SK-N-SH (cell line): ENCODE results near the gene ZBTB17. TPM values are rescaled to one million over a fixed set of nuclear protein-coding genes. Genes with fewer than 3 reads are reported as not detected.

Experiments used
- CTCF ChIA-PET: fragments of 300-600, 350-600 bp; formaldehyde crosslinking; extraction: SDS; loops from one replicate; lab custom pipeline; 2021; lab: Yijun Ruan, JAX
- POLR2A ChIA-PET: fragments of 350-600 bp; sonication (Branson Sonifier 250); formaldehyde crosslinking; extraction: SDS; loops from one replicate; lab custom pipeline; 2020; ENCODE audit warnings: antibody characterized with exemption, inconsistent platforms; lab: Yijun Ruan, JAX
- DNase-seq: peaks from one replicate; pipeline ENCODE4 v3.0.0; 2012
- H2AFZ ChIP-seq: fragments of 200-600 bp; sonication (generic); 2 replicates; pipeline ENCODE4 v1.8.1; 2016; ENCODE audit warnings: antibody characterized with exemption, mild to moderate bottlenecking, low read depth
- H3F3A ChIP-seq: fragments of 200-600 bp; sonication (generic); replicated peaks from 2 replicates; pipeline ENCODE3; 2016; ENCODE audit warnings: antibody characterized with exemption, mild to moderate bottlenecking; ENCODE audit not compliant: insufficient read depth
- H3K27ac ChIP-seq, 2 experiments: fragments of 200-500 bp in 1 of 2; fragments of 200-600 bp in 1 of 2; sonication (Bioruptor generic) in 1 of 2; sonication (generic), shearing (Covaris generic) in 1 of 2; 2 replicates each; pipeline versions ENCODE4 v1.5.1 to v1.6.1; 2014 to 2016; ENCODE audit warnings: low read depth in 2 of 2, inconsistent platforms in 1 of 2, low read length in 1 of 2, mild to moderate bottlenecking in 1 of 2, mixed read lengths in 1 of 2
- H3K27me3 ChIP-seq: fragments of 200-600 bp; sonication (generic), shearing (Covaris generic); 2 replicates; pipeline ENCODE4 v1.6.1; 2016; ENCODE audit warnings: mixed run types; ENCODE audit not compliant: insufficient read depth
- H3K36me3 ChIP-seq, 2 experiments: fragments of 200-500 bp in 1 of 2; fragments of 200-600 bp in 1 of 2; sonication (Bioruptor generic) in 1 of 2; sonication (generic) in 1 of 2; replicated peaks in 1 of 2; 2 replicates each; pipeline versions ENCODE3 to v1.5.1; 2014 to 2016; ENCODE audit warnings: low read length in 1 of 2, mild to moderate bottlenecking in 1 of 2; ENCODE audit not compliant: insufficient read depth in 2 of 2, control insufficient read depth in 1 of 2
- H3K4me1 ChIP-seq, 2 experiments: fragments of 200-500 bp in 1 of 2; fragments of 200-600 bp in 1 of 2; sonication (Bioruptor generic) in 1 of 2; sonication (generic), shearing (Covaris generic) in 1 of 2; 2 replicates each; pipeline versions ENCODE4 v1.5.1 to v1.6.1; 2014 to 2016; ENCODE audit warnings: low read depth in 1 of 2, low read length in 1 of 2, mixed run types in 1 of 2; ENCODE audit not compliant: insufficient read depth in 2 of 2, control insufficient read depth in 1 of 2
- H3K4me2 ChIP-seq: fragments of 200-600 bp; sonication (generic), shearing (Covaris generic); 2 replicates; pipeline ENCODE4 v1.6.1; 2017; ENCODE audit warnings: mixed run types
- H3K4me3 ChIP-seq, 2 experiments: fragments of 200-500 bp in 1 of 2; fragments of 200-600 bp in 1 of 2; sonication (Bioruptor generic) in 1 of 2; sonication (generic), shearing (Covaris generic) in 1 of 2; 2 replicates each; pipeline versions ENCODE4 v1.5.1 to v1.8.1; 2014 to 2016; ENCODE audit warnings: low read depth in 2 of 2, inconsistent platforms in 1 of 2, low read length in 1 of 2, mild to moderate bottlenecking in 1 of 2, mixed read lengths in 1 of 2, moderate library complexity in 1 of 2
- H3K79me2 ChIP-seq: fragments of 200-600 bp; sonication (generic); 2 replicates; pipeline ENCODE4 v1.8.1; 2017; ENCODE audit warnings: mild to moderate bottlenecking; ENCODE audit not compliant: insufficient read depth
- H3K9ac ChIP-seq: fragments of 200-600 bp; sonication (generic); 2 replicates; pipeline ENCODE4 v1.6.1; 2017; ENCODE audit warnings: mixed run types
- H3K9me2 ChIP-seq: fragments of 200-600 bp; sonication (generic); 2 replicates; pipeline ENCODE4 v1.6.1; 2017; ENCODE audit warnings: mixed run types
- H3K9me3 ChIP-seq: fragments of 200-600 bp; sonication (generic); 2 replicates; pipeline ENCODE4 v1.6.1; 2017; ENCODE audit warnings: mixed run types, mild to moderate bottlenecking, moderate library complexity
- H4K20me1 ChIP-seq: fragments of 200-600 bp; sonication (generic); 2 replicates; pipeline ENCODE4 v1.6.1; 2017; ENCODE audit warnings: mild to moderate bottlenecking, mixed run types; ENCODE audit not compliant: insufficient read depth
- ELF1 ChIP-seq: IDR thresholded peaks from 2 replicates; pipeline ENCODE4 v1.4.0; 2012
- EZH2phosphoT487 ChIP-seq: fragments of 200-600 bp; sonication (generic); IDR thresholded peaks from 2 replicates; pipeline ENCODE4 v1.6.1; 2017; ENCODE audit warnings: low read depth, mixed run types, mild to moderate bottlenecking, antibody characterized with exemption, moderate library complexity, borderline replicate concordance
- GABPA ChIP-seq: IDR thresholded peaks from 2 replicates; pipeline ENCODE4 v1.4.0; 2012; ENCODE audit warnings: low read depth, mild to moderate bottlenecking
- JUND ChIP-seq: IDR thresholded peaks from 2 replicates; pipeline ENCODE4 v1.4.0; 2012
- MEF2A ChIP-seq: IDR thresholded peaks from 2 replicates; pipeline ENCODE4 v1.4.0; 2012; ENCODE audit warnings: low read depth, borderline replicate concordance
- MXI1 ChIP-seq: IDR thresholded peaks from 2 replicates; pipeline ENCODE4 v1.6.1; 2012; ENCODE audit warnings: mild to moderate bottlenecking, low read depth, low read length, improper control_type of control experiment
- NRF1 ChIP-seq: IDR thresholded peaks from 2 replicates; pipeline ENCODE4 v1.6.1; 2012; ENCODE audit warnings: low read depth, mild to moderate bottlenecking, low read length
- RAD21 ChIP-seq: IDR thresholded peaks from 2 replicates; pipeline ENCODE4 v1.6.1; 2012; ENCODE audit warnings: mild to moderate bottlenecking, low read length
- RFX5 ChIP-seq: IDR thresholded peaks from 2 replicates; pipeline ENCODE4 v1.6.1; 2012; ENCODE audit warnings: mild to moderate bottlenecking, improper control_type of control experiment, low read length
- SIN3A ChIP-seq: IDR thresholded peaks from 2 replicates; pipeline ENCODE4 v1.6.1; 2012; ENCODE audit warnings: low read depth, mild to moderate bottlenecking, low read length, moderate library complexity, borderline replicate concordance
- WGBS: methylation state at CpG from one replicate; pipeline ENCODE4 v1.1.6; 2017; ENCODE audit warnings: low lambda C conversion rate; 5-methylcytosine and 5-hydroxymethylcytosine counted together
- polyA plus RNA-seq, 3 experiments: library from polyadenylated mRNA; depleted of rRNA; stranded (reverse); fragments of >200 nt; gene quantifications; 2 replicates each; pipeline ENCODE4 v1.2.3, GENCODE V29; 2012
- TF ChIP-seq, protein P1 (sequence below): IDR thresholded peaks from 2 replicates; pipeline ENCODE4; 2012
- TF ChIP-seq, protein P2 (sequence below): IDR thresholded peaks from 2 replicates; pipeline ENCODE4 v1.4.0; 2012; ENCODE audit warnings: low read depth, borderline replicate concordance

ZBTB17 gene
- polyA plus RNA-seq, 1 of the 3 experiments (the other 2 are of a cell fraction) = 56.4 TPM

GRCh38 chr1:15950763-15951295, 25.1 kb downstream of the ZBTB17 start:
- WGBS = 56% methylated on average over 10 of the region's 10 CpGs
- H3K9me3 ChIP-seq = no peaks in the 10 kb centered on the region
- ChIA-PET POLR2A (interaction anchor here (0.5 to 1.4 kb wide), 3 partner anchors 117 to 135 kb away, joined by 3 to 4 read pairs (median 3); no protein-coding TSS in a partner anchor), CTCF (interaction anchor here (1.5 to 2.5 kb wide), 3 partner anchors 8 to 159 kb away, joined by 5 to 9 read pairs (median 8); partner anchors contain the start of gene ZBTB17)
- peaks cover 81% of the 10 kb centered on the region for H3K79me2 ChIP-seq
- H3K36me3 ChIP-seq = peaks cover 8 to 29% of the 10 kb centered on the region in 2 experiments
- no peaks in the 10 kb centered on the region for H3K9me2 ChIP-seq
- H3K4me2 ChIP-seq = peak overlapping the region; percentile 76; the same call in 1 of the 2 replicates
- H3K27ac ChIP-seq = peak overlapping the region; percentile 86 to 93
- DNase-seq = no peak
- TF ChIP-seq ELF1 = no peak
- TF ChIP-seq MXI1 = no peak
- TF ChIP-seq RFX5 = no peak
- no peak for TF ChIP-seq SIN3A
- TF ChIP-seq, protein P1, sequence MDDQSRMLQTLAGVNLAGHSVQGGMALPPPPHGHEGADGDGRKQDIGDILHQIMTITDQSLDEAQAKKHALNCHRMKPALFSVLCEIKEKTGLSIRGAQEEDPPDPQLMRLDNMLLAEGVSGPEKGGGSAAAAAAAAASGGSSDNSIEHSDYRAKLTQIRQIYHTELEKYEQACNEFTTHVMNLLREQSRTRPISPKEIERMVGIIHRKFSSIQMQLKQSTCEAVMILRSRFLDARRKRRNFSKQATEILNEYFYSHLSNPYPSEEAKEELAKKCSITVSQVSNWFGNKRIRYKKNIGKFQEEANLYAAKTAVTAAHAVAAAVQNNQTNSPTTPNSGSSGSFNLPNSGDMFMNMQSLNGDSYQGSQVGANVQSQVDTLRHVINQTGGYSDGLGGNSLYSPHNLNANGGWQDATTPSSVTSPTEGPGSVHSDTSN = 0 out of 2 replicates have a peak, but pooled peaks have one; percentile 11
- H3K27me3 ChIP-seq = no peaks in the 10 kb centered on the region
- H3K4me3 ChIP-seq = no peak overlapping the region
- H2AFZ ChIP-seq = no peak overlapping the region
- peaks cover 66 to 70% of the 10 kb centered on the region in 2 experiments for H3K4me1 ChIP-seq
- peaks cover 54% of the 10 kb centered on the region for H3F3A ChIP-seq
- H3K9ac ChIP-seq = peak overlapping the region; percentile 57; the same call in 1 of the 2 replicates
- no peaks in the 10 kb centered on the region; the same call in 1 of the 2 replicates for H4K20me1 ChIP-seq

GRCh38 chr1:15950302-15950701, 25.6 kb downstream of the ZBTB17 start:
- ChIA-PET CTCF (interaction anchor here (1.5 to 2.5 kb wide), 3 partner anchors 9 to 159 kb away, joined by 5 to 9 read pairs (median 8); partner anchors contain the start of gene ZBTB17), POLR2A (interaction anchor here (0.5 to 0.9 kb wide), 2 partner anchors 125 to 127 kb away, joined by 3 read pairs; no protein-coding TSS in a partner anchor)
- peaks cover 8 to 34% of the 10 kb centered on the region in 2 experiments for H3K36me3 ChIP-seq
- H3K27me3 ChIP-seq = no peaks in the 10 kb centered on the region
- H3K4me3 ChIP-seq = no peak overlapping the region
- TF ChIP-seq, protein P2, sequence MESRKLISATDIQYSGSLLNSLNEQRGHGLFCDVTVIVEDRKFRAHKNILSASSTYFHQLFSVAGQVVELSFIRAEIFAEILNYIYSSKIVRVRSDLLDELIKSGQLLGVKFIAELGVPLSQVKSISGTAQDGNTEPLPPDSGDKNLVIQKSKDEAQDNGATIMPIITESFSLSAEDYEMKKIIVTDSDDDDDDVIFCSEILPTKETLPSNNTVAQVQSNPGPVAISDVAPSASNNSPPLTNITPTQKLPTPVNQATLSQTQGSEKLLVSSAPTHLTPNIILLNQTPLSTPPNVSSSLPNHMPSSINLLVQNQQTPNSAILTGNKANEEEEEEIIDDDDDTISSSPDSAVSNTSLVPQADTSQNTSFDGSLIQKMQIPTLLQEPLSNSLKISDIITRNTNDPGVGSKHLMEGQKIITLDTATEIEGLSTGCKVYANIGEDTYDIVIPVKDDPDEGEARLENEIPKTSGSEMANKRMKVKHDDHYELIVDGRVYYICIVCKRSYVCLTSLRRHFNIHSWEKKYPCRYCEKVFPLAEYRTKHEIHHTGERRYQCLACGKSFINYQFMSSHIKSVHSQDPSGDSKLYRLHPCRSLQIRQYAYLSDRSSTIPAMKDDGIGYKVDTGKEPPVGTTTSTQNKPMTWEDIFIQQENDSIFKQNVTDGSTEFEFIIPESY = no peak
- TF ChIP-seq EZH2phosphoT487 = no peak
- TF ChIP-seq GABPA = no peak
- TF ChIP-seq RFX5 = no peak
- no peak for TF ChIP-seq JUND
- no peak for TF ChIP-seq RAD21
- TF ChIP-seq MEF2A = no peak
- TF ChIP-seq NRF1 = no peak
- H4K20me1 ChIP-seq = no peaks in the 10 kb centered on the region; the same call in 1 of the 2 replicates
- no peaks in the 10 kb centered on the region for H3K9me3 ChIP-seq
- peaks cover 48% of the 10 kb centered on the region for H3F3A ChIP-seq
- H3K4me1 ChIP-seq = peaks cover 64% of the 10 kb centered on the region in 2 experiments
- H3K79me2 ChIP-seq = peaks cover 76% of the 10 kb centered on the region
- DNase-seq = no peak
- H3K4me2 ChIP-seq = peak overlapping the region; percentile 76; the same call in 1 of the 2 replicates
- peak overlapping the region; percentile 86 to 93 for H3K27ac ChIP-seq
- no peak overlapping the region for H2AFZ ChIP-seq
- 100% methylated on average over 2 of the region's 4 CpGs for WGBS
- no peaks in the 10 kb centered on the region for H3K9me2 ChIP-seq
- H3K9ac ChIP-seq = peak overlapping the region; percentile 57; the same call in 1 of the 2 replicates
